Ovary (tissue), 3 donors: Measurements from ENCODE around the gene PNLIPRP3.

Source experiments
- CTCF ChIP-seq, 3 donors: fragments of 450-650 bp in 2 of 3; fragments of 200-600 bp in 1 of 3; IDR thresholded peaks; one replicate each; pipeline versions ENCODE4 v1.5.1 to v1.8.0; 2016 to 2022; ENCODE audit warnings: antibody characterized with exemption in 3 of 3, mild to moderate bottlenecking in 1 of 3
- POLR2A ChIP-seq: fragments of 450-650 bp; IDR thresholded peaks from one replicate; pipeline ENCODE4 v1.6.1; 2017; ENCODE audit warnings: antibody characterized with exemption, mild to moderate bottlenecking, moderate library complexity
- donor health status: DM: no; HTN: no; CAD: no.

DNA sequence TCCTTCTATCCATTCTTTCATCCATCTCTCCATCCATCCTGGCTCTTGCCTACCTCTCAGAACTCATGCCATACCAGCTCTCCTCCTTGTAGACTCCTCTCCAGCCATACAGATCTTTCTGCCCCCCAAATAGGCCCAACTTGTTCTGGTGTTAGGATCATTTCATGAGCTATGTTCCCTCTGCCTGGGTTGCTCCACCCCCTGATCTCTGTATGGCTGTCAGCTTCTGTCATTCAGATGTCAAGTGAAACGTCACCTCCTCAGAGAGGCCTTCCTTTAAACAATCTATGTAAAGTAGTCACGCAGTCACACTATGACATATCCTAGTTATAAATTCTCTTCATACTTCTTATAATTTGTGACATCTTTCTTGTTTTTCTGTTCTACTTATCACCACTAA is 42.3 kb upstream of the PNLIPRP3 start:
- TF ChIP-seq CTCF (IDR thresholded peaks at IDR 0.05) = no peak
- no peak for TF ChIP-seq POLR2A
